Measurements from ENCODE around the gene ARL14EP. TPM values are rescaled to one million over a fixed set of nuclear protein-coding genes. Genes with fewer than 3 reads are reported as not detected.

ARL14EP gene
- total RNA-seq, 4 donors from 2014 or later = 7.9 to 24.7 (median 16.0) TPM

- Histone ChIP-seq H3K27ac (no peak overlapping the region), H3K36me3 (no peaks in the 10 kb centered on the region), H3K9me3 (peaks cover 0 to 2% of the 10 kb centered on the region in 2 donors), H3K4me1 (no peaks in the 10 kb centered on the region), H3K4me3 (no peak overlapping the region), H3K27me3 (no peaks in the 10 kb centered on the region)
- WGBS, 2 donors (ENCODE audit: low coverage in 1 of 2) = 84 to 100% methylated on average over 1 to 8 of the region's 8 CpGs
- no peak for DNase-seq
- TF ChIP-seq POLR2A (IDR thresholded peaks at IDR 0.05) = no peak
- TF ChIP-seq POLR2AphosphoS5 (IDR thresholded peaks at IDR 0.05) = no peak
- TF ChIP-seq EP300 (IDR thresholded peaks at IDR 0.05; ENCODE audit: low read depth) = no peak
- TF ChIP-seq CTCF (IDR thresholded peaks at IDR 0.05) = no peak
- in situ Hi-C loops (cut with MboI; ENCODE audit: low pct_ligation_motif_present in 1 of 4, low pct_unique_long_range_greater_than_20kb in 1 of 4, low sequenced_read_pairs in 3 of 4) = no loop called here
- intact Hi-C loops (cut with DNase I; ENCODE audit: low total_unique reads) = no loop called here
Measured at GRCh38 chr11:30295178-30295885, 27.6 kb upstream of the ARL14EP start.

- Histone ChIP-seq H3K4me3 (no peak overlapping the region), H3K27me3 (no peaks in the 10 kb centered on the region), H3K9me3 (no peaks in the 10 kb centered on the region), H3K27ac (no peak overlapping the region), H3K36me3 (no peaks in the 10 kb centered on the region), H3K4me1 (no peaks in the 10 kb centered on the region)
- in situ Hi-C loops (cut with MboI; ENCODE audit: low pct_ligation_motif_present in 1 of 4, low pct_unique_long_range_greater_than_20kb in 1 of 4, low sequenced_read_pairs in 3 of 4) (no loop called here), intact Hi-C loops (cut with DNase I; ENCODE audit: low total_unique reads) (no loop called here)
- TF ChIP-seq POLR2AphosphoS5 (IDR thresholded peaks at IDR 0.05) (no peak), CTCF (IDR thresholded peaks at IDR 0.05) (no peak), EP300 (IDR thresholded peaks at IDR 0.05; ENCODE audit: low read depth) (no peak), POLR2A (IDR thresholded peaks at IDR 0.05) (no peak)
- 89% methylated on average over 1 of the region's 1 CpG; no CpG with 5 or more reads in 1 of the 2 donors for WGBS, 2 donors (ENCODE audit: low coverage in 1 of 2)
- DNase-seq = no peak
Measured at GRCh38 chr11:30304620-30305019, 18.3 kb upstream of the ARL14EP start.

GRCh38 chr11:30310623-30311022, 12.3 kb upstream of the ARL14EP start:
- intact Hi-C loops (cut with DNase I; ENCODE audit: low total_unique reads) = no loop called here
- WGBS, 2 donors (ENCODE audit: low coverage in 1 of 2) = 67 to 90% methylated on average over 1 of the region's 1 CpG

GRCh38 chr11:30311189-30311588, 11.7 kb upstream of the ARL14EP start:
- no peaks in the 10 kb centered on the region for H3K9me3 ChIP-seq
- no peaks in the 10 kb centered on the region for H3K27me3 ChIP-seq
- WGBS, 2 donors (ENCODE audit: low coverage in 1 of 2) = 55 to 61% methylated on average over 2 of the region's 2 CpGs
- H3K4me3 ChIP-seq = no peak overlapping the region
- DNase-seq = no peak
- no peak for TF ChIP-seq CTCF (IDR thresholded peaks at IDR 0.05)
- TF ChIP-seq EP300 (IDR thresholded peaks at IDR 0.05; ENCODE audit: low read depth) = no peak
- no peak for TF ChIP-seq POLR2AphosphoS5 (IDR thresholded peaks at IDR 0.05)
- no peak for TF ChIP-seq POLR2A (IDR thresholded peaks at IDR 0.05)
- no peak overlapping the region for H3K27ac ChIP-seq
- in situ Hi-C loops (cut with MboI; ENCODE audit: low pct_ligation_motif_present in 1 of 4, low pct_unique_long_range_greater_than_20kb in 1 of 4, low sequenced_read_pairs in 3 of 4) (no loop called here), intact Hi-C loops (cut with DNase I; ENCODE audit: low total_unique reads) (no loop called here)
- H3K4me1 ChIP-seq = no peaks in the 10 kb centered on the region
- no peaks in the 10 kb centered on the region for H3K36me3 ChIP-seq

More at GRCh38 chr11:30310623-30311022, 12.3 kb upstream of the ARL14EP start:
- DNase-seq = no peak
- no peaks in the 10 kb centered on the region for H3K27me3 ChIP-seq
- H3K4me3 ChIP-seq = no peak overlapping the region
- no peaks in the 10 kb centered on the region for H3K4me1 ChIP-seq
- TF ChIP-seq EP300 (IDR thresholded peaks at IDR 0.05; ENCODE audit: low read depth) (no peak), POLR2AphosphoS5 (IDR thresholded peaks at IDR 0.05) (no peak), POLR2A (IDR thresholded peaks at IDR 0.05) (no peak), CTCF (IDR thresholded peaks at IDR 0.05) (no peak)
- no peak overlapping the region for H3K27ac ChIP-seq
- H3K36me3 ChIP-seq = no peaks in the 10 kb centered on the region
- in situ Hi-C loops (cut with MboI; ENCODE audit: low pct_ligation_motif_present in 1 of 4, low pct_unique_long_range_greater_than_20kb in 1 of 4, low sequenced_read_pairs in 3 of 4) = no loop called here
- H3K9me3 ChIP-seq = no peaks in the 10 kb centered on the region
